HepG2 (cell line): ENCODE results near the gene ZBP1.

ENCODE experiments used
- CTCF ChIP-seq: sonication (generic); formaldehyde crosslinking; IDR thresholded peaks from 2 replicates; pipeline ENCODE4 v1.5.0; 2020; ENCODE audit warnings: mild to moderate bottlenecking, missing genetic modification reagents, moderate library complexity
- EEA1 ChIP-seq: sonication (generic); formaldehyde crosslinking; IDR thresholded peaks from 2 replicates; pipeline ENCODE4 v1.5.1; 2020; ENCODE audit warnings: mild to moderate bottlenecking, missing genetic modification reagents, borderline replicate concordance
- EZH2 ChIP-seq: conservative IDR thresholded peaks from 2 replicates; pipeline ENCODE4 v1.6.1; 2012; ENCODE audit warnings: mild to moderate bottlenecking, low read depth, low read length, moderate library complexity
- HES4 ChIP-seq: sonication (generic); formaldehyde crosslinking; IDR thresholded peaks from 2 replicates; pipeline ENCODE4 v1.9.0; 2021; ENCODE audit warnings: mild to moderate bottlenecking, missing genetic modification reagents, borderline replicate concordance
- NR2C2 ChIP-seq: sonication (generic); formaldehyde crosslinking; IDR thresholded peaks from 2 replicates; pipeline ENCODE4 v1.4.0; 2020; ENCODE audit warnings: missing genetic modification reagents, mild to moderate bottlenecking, moderate library complexity, borderline replicate concordance
- SIN3A ChIP-seq: IDR thresholded peaks from 2 replicates; pipeline ENCODE4 v1.6.1; 2011; ENCODE audit warnings: low read depth, mild to moderate bottlenecking, control low read depth, low read length, borderline replicate concordance
- ZFP36 ChIP-seq: fragments of 150-350 bp; IDR thresholded peaks from 2 replicates; pipeline ENCODE4 v1.6.1; 2018; ENCODE audit warnings: borderline replicate concordance, low read length, low read depth; ENCODE audit not compliant: partially characterized antibody
- ZNF232 ChIP-seq: sonication (generic); formaldehyde crosslinking; IDR thresholded peaks from 2 replicates; pipeline ENCODE4 v1.4.0; 2020; ENCODE audit warnings: missing genetic modification reagents, borderline replicate concordance

GRCh38 chr20:57605878-57606277, 14.3 kb downstream of the ZBP1 start:
- TF ChIP-seq ZFP36: no peak
- no peak for TF ChIP-seq ZNF232 (CRISPR knock-in tag)
- no peak for TF ChIP-seq NR2C2 (CRISPR knock-in tag)
- no peak for TF ChIP-seq SIN3A
- no peak for TF ChIP-seq EEA1 (CRISPR knock-in tag)
- TF ChIP-seq CTCF (CRISPR knock-in tag): no peak
- TF ChIP-seq HES4: no peak
- TF ChIP-seq EZH2: no peak
